ENCODE data around the gene LTN1.

Gene LTN1

DNA sequence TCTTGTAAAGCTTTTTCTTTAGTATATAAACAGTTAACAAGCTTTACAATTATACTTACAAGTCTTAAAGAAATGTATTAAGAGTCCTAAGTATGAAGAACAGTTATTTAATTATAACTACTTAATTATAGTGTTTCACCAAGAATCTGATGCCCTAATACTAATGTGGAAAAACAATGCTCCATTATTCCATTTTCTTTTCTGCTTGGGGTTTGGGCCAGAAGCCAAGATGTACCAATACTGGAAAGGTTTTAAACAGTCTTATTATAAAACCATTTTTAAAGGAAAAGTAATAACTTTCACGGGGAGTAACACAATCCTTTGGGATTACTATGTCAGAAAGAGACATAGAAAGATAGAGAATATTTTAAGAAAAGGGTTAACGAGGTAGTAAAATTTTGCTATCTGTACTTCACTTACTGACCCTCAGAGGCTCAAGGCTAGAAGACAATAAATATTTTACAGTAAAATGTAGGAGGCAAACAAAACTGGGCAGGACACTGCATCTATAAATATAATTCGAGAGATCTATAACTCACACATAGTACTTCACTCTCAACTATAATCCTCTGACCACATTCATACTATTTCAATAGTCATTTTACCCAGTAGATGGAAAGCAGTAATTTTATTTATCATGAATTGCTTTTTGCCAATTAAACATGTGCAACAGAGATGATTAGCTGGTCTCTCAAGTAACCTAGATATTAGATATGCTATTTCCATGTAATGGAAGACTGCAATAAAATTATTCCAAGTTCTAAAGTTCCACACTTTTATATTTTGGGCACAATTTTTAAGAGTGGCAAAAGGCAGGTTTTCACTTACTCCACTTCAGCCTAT lies 63.9 kb downstream of the LTN1 start:
- no peak for DNase-seq (ENCODE audit: low read depth)
- TF ChIP-seq CTCF (conservative IDR thresholded peaks at IDR 0.05; ENCODE audit: low read length), result no peak
- H3K4me3 ChIP-seq (ENCODE audit: low read length), result no peak overlapping the region

DNA sequence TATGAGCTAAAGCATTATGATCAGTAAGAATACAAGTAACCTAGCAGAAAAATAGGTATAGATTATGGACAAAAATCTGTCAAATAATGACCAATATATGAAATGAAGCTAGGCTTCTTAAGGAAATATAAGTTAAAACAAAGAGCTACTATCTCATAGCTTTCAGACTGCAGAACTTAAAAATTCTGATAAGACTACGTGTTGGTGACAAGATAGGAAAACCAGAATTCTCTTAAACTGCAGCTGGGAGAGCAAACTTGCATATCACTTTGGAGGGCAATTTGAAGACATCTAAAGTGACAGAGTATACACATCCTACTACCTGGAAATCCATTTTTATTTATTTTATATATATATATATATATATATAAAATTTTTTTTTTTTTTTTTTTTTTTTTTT lies 65.5 kb downstream of the LTN1 start:
- no peak for TF ChIP-seq CTCF (conservative IDR thresholded peaks at IDR 0.05; ENCODE audit: low read length)
- H3K4me3 ChIP-seq (ENCODE audit: low read length), result no peak overlapping the region
- no peak for DNase-seq (ENCODE audit: low read depth)

DNA sequence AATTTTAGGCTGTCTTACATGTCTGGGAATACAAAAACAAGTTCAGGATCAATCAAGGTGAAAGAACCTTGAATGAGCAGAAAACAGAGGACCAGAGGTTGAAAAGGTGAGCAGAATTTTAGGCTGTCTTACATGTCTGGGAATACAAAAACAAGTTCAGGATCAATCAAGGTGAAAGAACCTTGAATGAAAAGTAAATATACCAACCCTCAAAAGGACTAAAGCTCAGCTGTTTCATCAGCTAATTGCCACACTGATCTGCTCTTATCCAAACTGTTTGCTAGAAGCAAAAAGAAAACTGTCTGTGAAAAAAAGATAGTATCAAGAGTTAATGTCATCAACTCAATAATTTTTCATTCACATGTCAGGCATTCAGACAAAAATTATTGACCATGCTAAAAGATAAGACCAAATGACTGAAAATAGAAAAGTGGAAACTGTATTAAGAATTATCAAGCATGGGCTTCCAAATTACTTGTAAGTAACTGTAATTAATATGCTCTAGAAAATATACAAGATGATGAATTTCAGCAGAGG lies 69.2 kb downstream of the LTN1 start:
- no peak for DNase-seq (ENCODE audit: low read depth)
- no peak for TF ChIP-seq CTCF (conservative IDR thresholded peaks at IDR 0.05; ENCODE audit: low read length)
- H3K4me3 ChIP-seq (ENCODE audit: low read length), result no peak overlapping the region

DNA sequence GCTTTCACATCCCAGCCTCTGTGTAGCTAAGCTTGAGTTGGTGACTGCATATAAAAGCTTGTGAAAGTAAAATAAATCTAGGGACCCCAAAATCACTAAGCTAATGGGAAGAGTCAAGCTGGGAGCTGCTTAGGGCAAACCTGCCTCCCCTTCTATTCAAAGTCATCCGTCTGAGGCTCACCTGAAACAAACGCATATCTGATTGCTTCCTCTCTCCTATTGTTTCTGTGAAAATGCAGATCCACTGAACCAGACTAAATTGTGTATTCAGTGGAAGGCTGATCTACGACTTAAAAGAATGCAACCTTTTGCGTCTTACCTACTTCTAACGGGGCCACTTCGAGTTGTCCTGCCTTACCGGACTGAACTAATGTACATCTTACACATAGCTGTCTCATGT lies 70.3 kb downstream of the LTN1 start:
- no peak for TF ChIP-seq CTCF (conservative IDR thresholded peaks at IDR 0.05; ENCODE audit: low read length)
- DNase-seq (ENCODE audit: low read depth), result no peak
- H3K4me3 ChIP-seq (ENCODE audit: low read length), result no peak overlapping the region

GRCh38 chr21:28916150-28916893 lies 76.4 kb downstream of the LTN1 start:
- H3K4me3 ChIP-seq (ENCODE audit: low read length), result no peak overlapping the region
- no peak for TF ChIP-seq CTCF (conservative IDR thresholded peaks at IDR 0.05; ENCODE audit: low read length)
- no peak for DNase-seq (ENCODE audit: low read depth)

DNA sequence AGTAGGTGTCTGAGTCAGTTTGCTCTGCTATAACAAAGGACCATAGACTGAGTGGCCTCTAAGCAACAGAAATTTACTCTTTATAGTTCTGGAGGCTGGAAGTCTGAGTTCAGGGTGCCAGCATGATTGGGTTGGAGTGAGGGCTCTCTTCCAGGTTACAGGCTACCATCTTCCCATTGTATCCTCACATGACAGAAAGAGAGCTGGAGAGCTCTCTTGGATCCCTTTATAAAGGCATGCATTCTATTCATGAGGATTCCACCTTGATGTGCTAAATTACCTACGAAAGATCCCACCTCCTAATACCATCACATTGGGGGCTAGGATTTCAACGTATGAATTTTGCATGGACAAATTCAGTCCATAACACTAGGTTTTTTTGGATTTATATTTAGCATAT lies 79.6 kb downstream of the LTN1 start:
- TF ChIP-seq CTCF (conservative IDR thresholded peaks at IDR 0.05; ENCODE audit: low read length), result no peak
- no peak overlapping the region for H3K4me3 ChIP-seq (ENCODE audit: low read length)
- DNase-seq (ENCODE audit: low read depth), result no peak
